Right lobe of liver (tissue), 6 donors: Measurements from ENCODE around the gene NLRP6. TPM values are rescaled to one million over a fixed set of nuclear protein-coding genes. Genes with fewer than 3 reads are reported as not detected.
"Not testable (repeated sequence)": the region's sequence is repeated elsewhere in the genome, so short reads cannot be mapped to it uniquely, and the experiment has no call there.

Experiments used
- ATAC-seq, 4 donors: fragments of 200-7000 bp; cut with Tn5 transposase; one replicate each; pipeline ENCODE4 v1.9.1; 2020; ENCODE audit warnings: mild to moderate bottlenecking in 4 of 4, moderate library complexity in 4 of 4
- DNase-seq, 3 donors: peaks; one replicate each; pipeline ENCODE4 v3.0.0-alpha.2; 2020
- H3K27ac ChIP-seq, 3 donors: fragments of 200-600 bp; one replicate each; pipeline ENCODE4 v1.8.0; 2022
- H3K27me3 ChIP-seq, 2 donors: fragments of 200-600 bp; one replicate each; pipeline ENCODE4 v1.8.0; 2022
- H3K36me3 ChIP-seq, 4 donors: fragments of 200-600 bp; sonication (generic) in 1 of 4; one replicate each; pipeline versions ENCODE4 v1.5.1 to v1.8.0; 2017 to 2022; ENCODE audit warnings: control low read depth in 1 of 4
- H3K4me1 ChIP-seq, 4 donors: fragments of 200-600 bp; sonication (generic) in 1 of 4; one replicate each; pipeline versions ENCODE4 v1.5.1 to v1.8.0; 2017 to 2022; ENCODE audit warnings: control low read depth in 1 of 4
- H3K4me3 ChIP-seq, 3 donors: fragments of 200-600 bp; one replicate each; pipeline ENCODE4 v1.8.0; 2022
- H3K9me3 ChIP-seq, 4 donors: fragments of 200-600 bp; sonication (generic) in 1 of 4; one replicate each; pipeline versions ENCODE4 v1.5.1 to v1.8.0; 2017 to 2022; ENCODE audit warnings: control low read depth in 1 of 4
- CTCF ChIP-seq, 4 donors: fragments of 200-600 bp in 3 of 4; fragments of 450-650 bp in 1 of 4; IDR thresholded peaks; one replicate each; pipeline versions ENCODE4 v1.5.1 to v1.8.0; 2016 to 2022; ENCODE audit warnings: antibody characterized with exemption in 4 of 4, mild to moderate bottlenecking in 2 of 4
- POLR2A ChIP-seq: fragments of 450-650 bp; IDR thresholded peaks from one replicate; pipeline ENCODE4 v1.6.1; 2017; ENCODE audit warnings: antibody characterized with exemption, mild to moderate bottlenecking
- WGBS: methylation state at CpG from one replicate; pipeline ENCODE4 v1.1.6; 2018; ENCODE audit warnings: low coverage, low lambda C conversion rate; ENCODE audit not compliant: insufficient coverage; ENCODE audit errors: missing lambda C conversion rate; 5-methylcytosine and 5-hydroxymethylcytosine counted together
- intact Hi-C, 2 donors: fragments of 100-400 bp; cut with DNase I; formaldehyde crosslinking; loops; one replicate each; pipeline versions ENCODE4 v1.11.2 to v1.14.1; 2022
- total RNA-seq, 6 experiments: library from RNA; depleted of rRNA in 2 of 6; stranded (reverse); fragments of >200 nt in 2 of 6; fragmentation: NEBNext Ultra II Directional in 3 of 6; extraction: Animal tissue kit (Norgen Biotek cat#: 25700) in 3 of 6; gene quantifications; one replicate each; pipeline versions ENCODE4 v1.1.0 to v1.2.4, GENCODE V29; 2016 to 2023
- donor health status: DM: no; HTN: yes; CAD: no.
- donor health status: DM: no; HTN: no; CAD: no.
- donor health status: DM: no; HTN: no; CAD: no.
- donor health status: DM: no; HTN: yes; CAD: no.
- donor health status: DM: no; HTN: yes; CAD: no.

Gene NLRP6
- total RNA-seq, 6 experiments from 2014 or later: 0.22 to 6.2 (median 1.6) TPM

DNA sequence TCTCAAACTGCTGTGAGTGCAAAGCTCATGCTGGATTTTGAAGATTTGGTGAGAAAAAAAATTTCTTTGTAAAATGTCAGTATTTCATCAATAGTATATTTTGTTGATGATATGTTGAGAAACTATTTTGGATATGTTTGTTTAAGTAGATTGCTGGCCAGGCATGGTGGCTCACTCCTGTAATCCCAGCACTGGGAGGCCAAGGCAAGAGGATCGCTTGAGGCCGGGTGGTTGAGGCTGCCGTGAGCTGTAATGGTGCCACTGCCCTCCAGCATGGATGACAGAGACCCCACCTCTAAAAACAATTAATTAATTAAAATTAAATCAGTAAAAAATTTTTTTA lies 49.3 kb downstream of the NLRP6 start:
- Histone ChIP-seq H3K4me1 (peaks cover 0 to 20% (median 9%) of the 10 kb centered on the region in 4 donors), H3K27me3 (no peaks in the 10 kb centered on the region), H3K4me3 (peak overlapping the region in 2 of 3 donors; percentile 28 to 42), H3K27ac (peak overlapping the region; percentile 85 to 96 (median 93)), H3K36me3 (no peaks in the 10 kb centered on the region), H3K9me3 (no peaks in the 10 kb centered on the region)
- TF ChIP-seq POLR2A: no peak
- TF ChIP-seq CTCF (IDR thresholded peaks at IDR 0.05): no peak
- intact Hi-C loops: no loop called here
- 82% methylated on average over 3 of the region's 3 CpGs for WGBS
- no peak for DNase-seq
- no peak for ATAC-seq

DNA sequence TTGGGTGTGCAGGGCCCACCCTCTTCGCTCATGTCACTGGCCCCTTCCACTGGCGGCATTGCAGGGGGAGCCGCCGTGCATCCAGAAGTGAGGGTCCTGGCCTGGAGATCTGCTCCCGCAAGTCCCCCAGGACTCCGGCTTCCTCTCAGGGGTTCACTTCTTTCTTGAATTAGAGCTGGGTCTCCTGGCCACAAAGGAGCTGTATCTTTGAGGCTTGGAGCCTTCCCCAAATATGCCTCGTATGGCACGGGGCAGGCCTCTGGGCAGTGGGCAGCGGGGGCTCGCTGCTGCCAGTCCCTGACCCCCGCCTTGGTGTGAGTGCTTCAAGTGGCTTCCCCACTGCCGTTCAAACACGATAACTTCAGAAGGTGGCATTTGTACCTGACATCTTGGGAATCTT lies 49.8 kb downstream of the NLRP6 start:
- Histone ChIP-seq H3K4me1 (peaks cover 0 to 20% (median 9%) of the 10 kb centered on the region in 4 donors), H3K27me3 (no peaks in the 10 kb centered on the region), H3K27ac (peak overlapping the region in 2 of 3 donors; percentile 85 to 93), H3K4me3 (no peak overlapping the region), H3K36me3 (no peaks in the 10 kb centered on the region), H3K9me3 (no peaks in the 10 kb centered on the region)
- WGBS: 83% methylated on average over 6 of the region's 13 CpGs
- intact Hi-C loops: no loop called here
- no peak for ATAC-seq
- DNase-seq: peak in 1 of 3 donors; percentile 46
- no peak for TF ChIP-seq CTCF (IDR thresholded peaks at IDR 0.05)
- TF ChIP-seq POLR2A: no peak

GRCh38 chr11:328516-329100 lies 50.4 kb downstream of the NLRP6 start:
- ATAC-seq, intact Hi-C loops, H3K4me3 ChIP-seq, H3K27me3 ChIP-seq, H3K9me3 ChIP-seq, H3K36me3 ChIP-seq: not testable (repeated sequence)
- peak overlapping the region in 1 of 3 donors; percentile 53 for H3K27ac ChIP-seq
- peaks cover 0 to 20% (median 9%) of the 10 kb centered on the region in 4 donors for H3K4me1 ChIP-seq
- WGBS: 79% methylated on average over 10 of the region's 15 CpGs
- DNase-seq: peak in 1 of 3 donors; percentile 31

DNA sequence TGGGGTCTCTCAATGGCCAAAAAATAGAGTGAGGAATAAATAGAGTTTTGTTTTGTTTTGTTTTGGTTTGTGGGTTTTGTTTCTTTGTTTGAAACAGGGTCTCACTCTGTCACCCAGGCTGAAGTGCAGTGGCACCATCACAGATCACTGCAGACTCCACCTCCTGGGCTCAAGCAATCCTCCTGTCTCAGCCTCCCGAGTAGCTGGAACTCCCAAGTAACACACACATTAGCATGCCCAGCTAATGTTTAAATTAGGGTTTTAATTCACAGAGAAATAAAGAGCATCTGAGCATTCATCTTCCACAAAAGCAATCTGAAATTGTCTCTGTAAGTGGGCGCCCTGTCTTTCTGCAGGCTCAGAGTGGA lies 51.7 kb downstream of the NLRP6 start:
- Histone ChIP-seq H3K9me3 (no peaks in the 10 kb centered on the region), H3K27ac (peak overlapping the region in 1 of 3 donors; percentile 37), H3K4me3 (no peak overlapping the region), H3K4me1 (peaks cover 0 to 20% (median 9%) of the 10 kb centered on the region in 4 donors), H3K36me3 (no peaks in the 10 kb centered on the region), H3K27me3 (no peaks in the 10 kb centered on the region)
- no peak for ATAC-seq
- DNase-seq: peak in 1 of 3 donors; percentile 24
- TF ChIP-seq POLR2A (no peak), CTCF (IDR thresholded peaks at IDR 0.05) (no peak)
- intact Hi-C loops: no loop called here
- WGBS: 81% methylated on average over 2 of the region's 2 CpGs

GRCh38 chr11:330307-330693 lies 52.1 kb downstream of the NLRP6 start:
- DNase-seq (peak in 1 of 3 donors; percentile 48), ATAC-seq (no peak)
- no peaks in the 10 kb centered on the region for H3K36me3 ChIP-seq
- H3K4me3 ChIP-seq: no peak overlapping the region
- no peaks in the 10 kb centered on the region for H3K27me3 ChIP-seq
- peaks cover 0 to 20% (median 9%) of the 10 kb centered on the region in 4 donors for H3K4me1 ChIP-seq
- intact Hi-C loops: no loop called here
- 81% methylated on average over 3 of the region's 14 CpGs for WGBS
- TF ChIP-seq CTCF (IDR thresholded peaks at IDR 0.05) (no peak), POLR2A (no peak)
- H3K9me3 ChIP-seq: no peaks in the 10 kb centered on the region
- H3K27ac ChIP-seq: no peak overlapping the region
